Measurements from ENCODE around the gene AMBRA1.

The AMBRA1 gene

DNA sequence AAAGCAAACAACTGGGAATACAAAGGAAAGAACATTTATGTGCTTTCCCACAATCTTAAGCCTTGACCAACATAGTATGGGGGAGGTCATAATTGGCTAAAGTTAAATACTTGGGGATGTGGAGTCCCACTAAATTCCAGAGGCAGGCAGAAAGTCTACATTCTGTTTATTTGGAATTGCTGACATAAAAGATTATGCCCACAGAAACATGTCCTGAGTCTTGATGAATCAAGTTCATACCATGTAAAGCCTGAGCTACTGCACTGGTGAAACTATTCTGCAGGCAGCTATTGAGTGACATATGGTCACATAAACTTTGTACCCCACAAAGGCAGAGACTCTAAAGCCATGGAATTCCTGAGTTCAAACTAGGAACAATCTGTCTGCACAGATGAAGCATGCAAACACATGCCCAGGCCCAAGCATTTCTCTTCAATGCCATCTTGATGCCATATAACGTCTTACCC is 132.3 kb downstream of the AMBRA1 start:
- H3K4me3 Mint-ChIP-seq = no peak overlapping the region
- CTCF ChIA-PET = interaction anchor here (1.1 kb wide), 1 partner anchor 29 kb away, joined by 3 read pairs; no protein-coding TSS in a partner anchor
- H3K36me3 Mint-ChIP-seq = peaks cover 3% of the 10 kb centered on the region
- H3K27ac Mint-ChIP-seq = no peak overlapping the region
- H3K27me3 Mint-ChIP-seq = no peaks in the 10 kb centered on the region
- no peak for DNase-seq
- H3K9me3 Mint-ChIP-seq = no peaks in the 10 kb centered on the region
- no peaks in the 10 kb centered on the region for H3K4me1 Mint-ChIP-seq

DNA sequence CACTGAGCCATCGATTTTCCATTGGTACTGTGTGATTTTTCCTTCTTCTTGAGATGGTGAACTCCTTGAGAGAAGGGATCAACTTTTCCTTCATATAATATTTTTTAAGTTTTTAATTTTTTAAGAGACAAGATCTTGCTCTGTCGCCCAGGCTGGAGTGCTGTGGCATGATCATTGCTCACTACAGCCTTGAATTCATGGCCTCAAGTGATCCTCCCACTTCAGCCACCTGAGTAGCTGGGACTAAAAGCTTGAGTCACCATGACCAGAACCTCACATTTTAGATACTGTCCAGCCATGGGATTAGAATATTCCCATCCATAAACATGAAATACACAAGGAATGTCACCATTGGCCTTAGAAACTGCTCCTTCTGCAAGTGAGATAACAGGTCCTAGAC is 135.3 kb downstream of the AMBRA1 start:
- H3K4me1 Mint-ChIP-seq = no peaks in the 10 kb centered on the region
- H3K36me3 Mint-ChIP-seq = no peaks in the 10 kb centered on the region
- H3K9me3 Mint-ChIP-seq = no peaks in the 10 kb centered on the region
- DNase-seq = no peak
- CTCF ChIA-PET = no interaction called here
- H3K27me3 Mint-ChIP-seq = no peaks in the 10 kb centered on the region
- no peak overlapping the region for H3K27ac Mint-ChIP-seq
- H3K4me3 Mint-ChIP-seq = no peak overlapping the region

DNA sequence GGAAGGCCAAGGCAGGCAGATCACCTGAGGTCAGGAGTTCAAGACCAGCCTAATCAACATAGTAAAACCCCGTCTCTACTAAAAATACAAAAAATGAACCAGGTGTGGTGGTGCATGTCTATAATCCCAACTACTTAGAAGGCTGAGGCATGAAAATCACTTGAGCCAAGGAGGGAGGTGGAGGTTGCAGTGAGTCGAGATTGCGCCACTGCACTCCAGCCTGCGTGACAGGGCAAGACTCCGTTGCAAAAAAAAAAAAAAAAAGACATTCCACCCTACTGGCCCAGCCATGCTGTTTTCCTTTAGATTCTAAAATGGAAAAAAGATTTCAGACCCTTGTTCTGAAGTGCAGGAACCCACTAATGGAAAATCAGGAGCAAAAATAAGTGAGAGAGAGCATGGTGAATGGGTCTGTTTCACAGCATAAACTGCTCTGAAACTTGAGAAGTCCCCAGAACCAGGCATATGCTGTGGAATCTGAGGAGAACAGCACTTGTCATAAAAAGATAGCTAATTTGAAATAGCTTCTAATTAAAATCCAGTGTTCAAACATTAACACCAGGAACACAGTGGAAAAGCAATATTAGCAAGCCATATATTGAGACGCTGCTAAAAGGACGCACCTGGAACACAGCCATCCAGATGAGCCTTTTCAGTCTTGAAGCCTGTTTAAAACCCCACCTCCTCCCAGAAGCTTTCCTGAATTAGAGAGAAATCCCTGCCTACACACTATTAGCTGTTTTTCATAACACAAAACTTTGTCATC is 136.0 kb downstream of the AMBRA1 start:
- DNase-seq = no peak
- Mint-ChIP-seq H3K9me3 (no peaks in the 10 kb centered on the region), H3K4me1 (no peaks in the 10 kb centered on the region), H3K36me3 (no peaks in the 10 kb centered on the region), H3K27me3 (no peaks in the 10 kb centered on the region), H3K27ac (no peak overlapping the region), H3K4me3 (no peak overlapping the region)
- CTCF ChIA-PET = no interaction called here

DNA sequence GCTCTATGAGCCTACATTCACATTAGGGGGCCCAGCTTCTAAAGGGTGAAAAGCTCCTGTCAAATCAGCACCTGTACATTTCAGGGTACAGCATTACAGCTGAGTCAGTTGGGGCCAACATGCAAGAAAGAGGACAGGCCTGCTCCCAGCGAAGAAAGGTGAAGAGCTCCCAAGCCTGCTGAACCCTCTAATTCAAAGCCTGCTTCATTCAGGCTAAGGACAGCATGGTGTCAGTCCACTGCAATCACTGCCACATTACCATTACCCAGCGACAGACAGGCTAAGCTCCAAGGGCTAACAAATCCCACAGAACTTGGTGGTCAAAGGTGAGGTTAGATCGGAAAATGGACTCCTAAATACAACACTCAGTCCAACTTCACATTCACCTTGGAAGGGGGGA is 136.8 kb downstream of the AMBRA1 start:
- Mint-ChIP-seq H3K4me1 (no peaks in the 10 kb centered on the region), H3K36me3 (no peaks in the 10 kb centered on the region), H3K27me3 (no peaks in the 10 kb centered on the region), H3K27ac (no peak overlapping the region), H3K9me3 (no peaks in the 10 kb centered on the region), H3K4me3 (no peak overlapping the region)
- CTCF ChIA-PET = no interaction called here
- DNase-seq = no peak

DNA sequence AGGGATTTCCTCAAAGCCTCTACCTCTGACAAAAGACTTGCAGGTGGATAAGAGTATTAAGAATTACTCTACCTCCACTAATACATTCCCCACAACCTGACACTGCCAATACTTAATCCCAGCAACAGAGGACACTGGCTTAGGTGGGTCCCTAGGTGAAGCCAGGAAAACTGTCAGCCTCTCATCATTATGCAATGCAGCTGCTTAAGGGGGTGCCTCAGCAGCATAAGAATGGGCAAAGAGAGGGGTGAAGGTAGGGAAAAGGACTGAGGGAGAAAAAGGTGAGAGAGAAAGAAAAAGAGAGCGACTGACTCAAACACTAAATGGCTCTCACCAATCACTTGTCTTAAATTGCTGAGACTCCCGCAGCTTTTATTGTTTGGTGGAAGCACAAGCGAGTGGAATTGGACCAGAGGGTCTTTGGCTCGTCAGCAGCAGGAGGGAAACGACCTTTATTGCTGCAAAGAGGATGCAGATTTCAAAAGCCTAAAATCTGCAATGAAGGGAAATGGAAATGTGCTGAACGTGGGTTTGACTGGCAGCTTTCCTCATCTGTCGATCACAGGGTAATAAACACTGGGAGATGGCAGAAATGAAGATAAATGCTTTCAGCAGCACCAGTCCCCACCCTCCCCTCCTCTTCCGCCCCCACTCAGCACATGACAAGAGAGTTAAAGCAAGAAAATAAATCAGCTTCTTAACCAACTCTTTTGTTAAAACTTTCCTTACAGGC is 137.4 kb downstream of the AMBRA1 start:
- H3K4me1 Mint-ChIP-seq = no peaks in the 10 kb centered on the region
- no peak for DNase-seq
- no peaks in the 10 kb centered on the region for H3K27me3 Mint-ChIP-seq
- H3K9me3 Mint-ChIP-seq = no peaks in the 10 kb centered on the region
- CTCF ChIA-PET = no interaction called here
- no peak overlapping the region for H3K27ac Mint-ChIP-seq
- no peak overlapping the region for H3K4me3 Mint-ChIP-seq
- H3K36me3 Mint-ChIP-seq = no peaks in the 10 kb centered on the region

DNA sequence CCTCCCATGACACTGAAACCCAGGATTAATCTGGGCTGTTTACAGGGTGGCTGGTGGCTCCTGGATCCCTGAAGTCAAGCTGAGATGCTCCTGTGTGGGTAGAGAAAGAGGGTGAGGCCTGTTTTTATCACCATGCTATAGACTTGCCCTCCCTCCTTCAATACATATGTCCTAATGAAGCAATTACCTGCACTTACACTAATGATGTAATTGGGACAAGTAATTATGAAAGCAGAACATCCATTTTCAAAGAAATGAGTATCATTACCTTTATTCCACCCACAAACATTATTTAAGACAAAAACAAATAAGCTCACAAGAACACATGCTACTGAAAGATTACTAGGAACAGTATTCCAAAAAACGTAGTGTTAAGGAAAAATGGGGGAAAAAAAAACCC is 138.0 kb downstream of the AMBRA1 start:
- Mint-ChIP-seq H3K36me3 (no peaks in the 10 kb centered on the region), H3K4me3 (no peak overlapping the region), H3K27ac (no peak overlapping the region), H3K9me3 (no peaks in the 10 kb centered on the region), H3K4me1 (no peaks in the 10 kb centered on the region), H3K27me3 (no peaks in the 10 kb centered on the region)
- no peak for DNase-seq
- CTCF ChIA-PET = no interaction called here

DNA sequence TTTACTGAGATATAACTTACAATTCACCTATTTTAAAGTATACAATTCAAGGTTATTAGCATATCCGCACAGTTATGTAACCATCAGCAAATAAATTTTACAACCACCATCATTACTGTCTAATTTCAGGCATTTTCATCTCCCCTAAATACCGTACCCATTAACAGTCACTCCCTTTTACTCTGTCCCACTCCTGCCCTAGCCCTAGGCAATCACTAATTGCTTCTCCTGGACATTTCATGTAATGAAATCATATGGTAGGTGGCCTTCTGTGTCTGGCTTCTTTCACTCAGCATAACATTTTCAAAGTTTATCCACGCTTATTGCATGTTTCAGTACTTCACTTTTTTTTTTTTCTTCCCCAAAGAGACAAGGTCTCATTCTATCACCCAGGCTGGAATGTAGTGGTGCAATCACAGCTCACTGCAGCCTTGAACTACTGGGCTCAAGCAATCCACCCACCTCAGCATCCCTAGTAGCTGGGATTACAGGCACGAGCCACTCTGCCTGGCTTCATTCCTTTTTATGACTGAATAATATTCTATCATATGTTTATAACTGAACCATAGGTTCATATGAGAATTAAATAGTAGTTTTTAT is 140.8 kb downstream of the AMBRA1 start:
- H3K27me3 Mint-ChIP-seq = no peaks in the 10 kb centered on the region

DNA sequence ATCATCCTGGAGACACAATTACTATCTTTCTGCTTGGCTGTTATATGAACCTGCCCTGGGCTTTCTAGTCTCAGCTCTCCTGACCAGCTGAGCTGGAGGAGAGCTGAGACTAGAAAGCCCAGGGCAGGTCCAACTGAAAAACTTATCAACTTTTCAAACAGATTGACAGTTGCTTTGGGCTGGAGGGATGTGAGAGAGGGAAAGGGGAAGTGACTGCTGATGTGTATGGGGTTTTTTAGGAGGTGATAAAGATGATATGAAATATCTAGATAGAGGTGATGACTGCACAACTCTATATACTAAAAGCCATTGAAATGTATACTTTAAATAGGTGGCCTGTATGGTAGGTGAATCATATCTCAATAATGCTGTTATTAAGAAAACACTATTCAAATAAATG is 142.1 kb downstream of the AMBRA1 start:
- H3K9me3 Mint-ChIP-seq = no peaks in the 10 kb centered on the region
- no peak overlapping the region for H3K27ac Mint-ChIP-seq
- CTCF ChIA-PET = interaction anchor here (0.9 kb wide), 1 partner anchor 38 kb away, joined by 6 read pairs; no protein-coding TSS in a partner anchor
- no peak overlapping the region for H3K4me3 Mint-ChIP-seq
- DNase-seq = no peak
- H3K36me3 Mint-ChIP-seq = peaks cover 5% of the 10 kb centered on the region
- H3K4me1 Mint-ChIP-seq = peaks cover 10% of the 10 kb centered on the region
- H3K27me3 Mint-ChIP-seq = no peaks in the 10 kb centered on the region

More for the DNA sequence above, 140.8 kb downstream of the AMBRA1 start:
- CTCF ChIA-PET = no interaction called here
- no peaks in the 10 kb centered on the region for H3K9me3 Mint-ChIP-seq
- DNase-seq = no peak
- peaks cover 9% of the 10 kb centered on the region for H3K4me1 Mint-ChIP-seq
- H3K27ac Mint-ChIP-seq = no peak overlapping the region
- peaks cover 5% of the 10 kb centered on the region for H3K36me3 Mint-ChIP-seq
- H3K4me3 Mint-ChIP-seq = no peak overlapping the region

DNA sequence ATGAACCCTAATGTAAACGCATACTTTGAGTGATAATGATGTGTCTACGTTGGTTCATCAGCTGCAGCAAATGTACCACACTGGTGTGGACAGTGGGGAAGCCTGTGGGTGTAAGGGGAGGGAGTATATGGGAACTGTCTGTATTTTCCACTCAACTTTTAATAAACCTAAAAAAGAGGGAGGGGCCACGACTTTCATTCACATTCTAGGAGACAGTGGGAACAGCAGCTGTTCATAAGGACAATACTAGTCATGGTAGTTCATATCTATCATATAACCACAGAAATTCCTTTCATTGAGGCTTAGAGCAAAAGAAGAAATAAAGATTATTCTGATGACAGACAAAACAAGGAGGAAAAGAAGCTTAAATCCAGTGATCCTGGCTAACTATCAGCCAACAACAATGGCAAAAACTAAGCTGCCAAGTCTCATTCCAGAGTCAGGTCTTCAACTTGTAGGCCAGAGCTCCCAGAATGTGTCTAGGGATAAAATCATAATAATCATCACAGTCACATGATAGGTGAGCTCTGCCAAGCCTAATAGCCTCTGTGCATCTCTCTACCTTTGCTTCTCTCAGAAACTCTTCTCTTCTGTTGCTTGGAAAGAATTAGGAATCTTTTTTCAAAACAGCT is 142.9 kb downstream of the AMBRA1 start:
- Mint-ChIP-seq H3K36me3 (peaks cover 5% of the 10 kb centered on the region), H3K4me1 (peaks cover 10% of the 10 kb centered on the region), H3K9me3 (no peaks in the 10 kb centered on the region), H3K27ac (peak overlapping the region; percentile 35), H3K27me3 (no peaks in the 10 kb centered on the region), H3K4me3 (no peak overlapping the region)
- CTCF ChIA-PET = interaction anchor here (0.8 to 0.9 kb wide), 2 partner anchors 39 to 74 kb away, joined by 3 to 6 read pairs; no protein-coding TSS in a partner anchor
- no peak for DNase-seq

DNA sequence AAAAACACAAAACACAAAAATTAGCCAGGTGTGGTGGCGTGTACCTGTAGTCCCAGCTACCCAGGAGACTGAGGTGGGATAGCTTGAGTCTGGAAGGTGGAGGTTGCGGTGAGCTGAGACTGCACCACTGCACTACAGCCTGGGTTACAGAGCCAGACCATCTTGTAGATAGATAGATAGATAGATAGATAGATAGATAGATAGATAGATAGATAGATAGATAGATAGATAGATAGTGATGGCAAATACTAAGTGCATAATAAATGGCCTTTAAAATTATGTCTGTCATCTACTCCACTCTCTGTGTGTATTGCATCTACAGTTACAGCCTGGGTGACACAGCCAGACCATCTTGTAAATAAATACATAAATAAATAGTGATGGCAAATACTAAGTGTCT is 146.3 kb downstream of the AMBRA1 start:
- H3K4me3 Mint-ChIP-seq = no peak overlapping the region
- peaks cover 10% of the 10 kb centered on the region for H3K4me1 Mint-ChIP-seq
- no peak overlapping the region for H3K27ac Mint-ChIP-seq
- no peaks in the 10 kb centered on the region for H3K27me3 Mint-ChIP-seq
- peaks cover 19% of the 10 kb centered on the region for H3K36me3 Mint-ChIP-seq
- CTCF ChIA-PET = no interaction called here
- no peak for DNase-seq
- no peaks in the 10 kb centered on the region for H3K9me3 Mint-ChIP-seq

DNA sequence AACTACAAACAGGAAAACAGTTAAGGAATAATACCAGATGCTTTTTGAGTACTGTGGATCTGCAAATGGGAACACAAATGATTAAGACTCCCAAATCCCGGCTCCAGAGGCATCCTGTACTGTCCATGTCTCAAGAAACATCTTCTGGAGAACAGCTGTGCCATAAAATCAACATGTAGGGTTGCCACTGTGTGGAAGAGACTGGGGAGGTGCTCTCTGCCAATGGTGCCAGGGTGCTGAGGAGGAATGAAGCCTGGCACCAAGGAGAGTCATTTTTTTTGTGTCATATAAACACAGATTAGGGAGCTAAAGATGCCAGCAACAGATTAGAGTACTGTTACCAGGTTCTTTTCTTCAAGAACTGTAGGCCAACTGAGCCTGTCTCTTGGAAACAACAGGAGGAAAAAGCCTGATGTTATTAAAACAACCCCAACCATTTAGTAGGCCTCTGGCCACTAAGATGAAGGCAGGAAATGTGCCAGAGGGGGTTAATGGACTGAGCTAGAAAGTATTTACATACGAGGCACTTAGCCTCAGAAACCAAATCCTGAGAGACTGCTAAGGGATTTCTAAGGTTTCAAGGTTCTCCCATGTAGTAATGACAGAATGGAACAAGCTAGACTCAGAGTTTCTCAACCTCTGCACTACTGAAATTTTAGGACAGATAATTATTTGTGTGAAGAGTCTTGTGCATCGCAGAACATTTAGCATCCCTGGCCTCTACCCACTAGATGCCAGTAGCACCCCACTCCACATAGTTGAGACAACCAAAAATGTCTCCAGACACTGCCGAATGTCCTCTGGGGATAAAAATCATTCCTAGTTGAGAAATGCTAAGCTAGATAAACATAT is 147.7 kb downstream of the AMBRA1 start:
- Mint-ChIP-seq H3K36me3 (peaks cover 25% of the 10 kb centered on the region), H3K9me3 (no peaks in the 10 kb centered on the region), H3K27ac (no peak overlapping the region), H3K27me3 (no peaks in the 10 kb centered on the region), H3K4me1 (peaks cover 10% of the 10 kb centered on the region), H3K4me3 (no peak overlapping the region)
- CTCF ChIA-PET = interaction anchor here (0.9 to 1.0 kb wide), 2 partner anchors 80 to 92 kb away, joined by 3 read pairs; no protein-coding TSS in a partner anchor
- DNase-seq = no peak

DNA sequence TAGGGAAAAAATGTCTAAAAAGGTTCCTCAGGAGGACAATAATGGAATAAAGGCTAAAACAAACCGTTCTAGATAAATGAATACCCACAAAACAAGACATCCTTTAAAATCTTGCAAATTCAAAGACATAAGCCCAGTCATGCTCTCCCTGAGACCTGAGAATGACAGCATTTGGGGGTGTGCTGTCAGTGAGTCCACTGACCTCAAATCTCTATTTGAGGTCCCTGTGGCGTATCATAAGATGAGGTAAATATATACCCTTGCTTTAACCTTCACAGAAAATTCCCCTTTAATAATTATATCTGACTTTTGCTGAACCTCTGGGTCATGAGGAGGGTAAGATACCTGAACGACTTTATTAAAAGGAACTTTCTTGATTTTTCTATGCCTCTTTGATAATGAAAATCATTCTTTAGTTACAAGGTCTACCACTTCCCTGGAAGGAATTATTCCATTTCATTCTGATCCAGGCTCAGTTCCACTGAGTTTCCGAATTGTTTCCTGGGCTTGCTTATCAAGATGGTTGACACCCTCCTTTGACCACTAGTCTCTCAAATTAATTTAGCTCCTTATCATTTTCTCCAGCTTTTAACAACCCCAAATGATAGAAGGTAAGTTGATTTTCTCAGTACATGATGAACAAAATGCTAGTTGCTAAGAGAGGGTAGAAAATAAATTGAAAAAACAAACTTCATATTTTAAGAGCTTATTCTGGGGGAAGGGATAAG is 148.5 kb downstream of the AMBRA1 start:
- Mint-ChIP-seq H3K27me3 (no peaks in the 10 kb centered on the region), H3K9me3 (no peaks in the 10 kb centered on the region), H3K4me3 (no peak overlapping the region), H3K27ac (no peak overlapping the region), H3K4me1 (peaks cover 10% of the 10 kb centered on the region), H3K36me3 (peaks cover 29% of the 10 kb centered on the region)
- no peak for DNase-seq
- CTCF ChIA-PET = no interaction called here

DNA sequence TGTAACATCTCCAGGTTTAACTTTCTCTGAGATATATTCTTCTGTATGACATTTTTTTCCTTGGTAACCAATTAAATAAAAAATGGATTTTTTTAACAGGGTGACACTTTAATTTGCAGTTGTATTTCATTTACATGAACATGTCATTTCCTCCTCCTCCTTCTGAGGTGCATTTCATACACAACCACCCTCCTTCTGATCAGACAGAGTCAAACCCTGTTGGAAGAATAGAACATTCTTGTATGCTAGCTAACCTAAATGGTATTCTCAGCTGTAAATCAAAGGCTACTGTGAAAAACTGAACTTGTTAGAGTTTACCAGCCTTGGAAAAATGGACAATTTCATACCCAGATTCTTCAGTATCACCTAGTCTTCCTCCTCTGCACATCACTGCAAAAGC is 149.5 kb downstream of the AMBRA1 start:
- Mint-ChIP-seq H3K36me3 (peaks cover 28% of the 10 kb centered on the region), H3K4me1 (peaks cover 10% of the 10 kb centered on the region), H3K27me3 (no peaks in the 10 kb centered on the region), H3K27ac (no peak overlapping the region), H3K4me3 (no peak overlapping the region), H3K9me3 (no peaks in the 10 kb centered on the region)
- DNase-seq = no peak
- CTCF ChIA-PET = no interaction called here
